NCI-H2029 (cell line): Measurements from ENCODE around the gene PIGR.
"Not testable (repeated sequence)": the region's sequence is repeated elsewhere in the genome, so short reads cannot be mapped to it uniquely, and the experiment has no call there.

Experiments used
- DNase-seq: peaks from one replicate; lab custom pipeline; 2025; lab: John Stamatoyannopoulos, UW

The PIGR gene

GRCh38 chr1:206933333-206933945 lies 12.8 kb downstream of the PIGR start:
- DNase-seq: peak; percentile 22

DNA sequence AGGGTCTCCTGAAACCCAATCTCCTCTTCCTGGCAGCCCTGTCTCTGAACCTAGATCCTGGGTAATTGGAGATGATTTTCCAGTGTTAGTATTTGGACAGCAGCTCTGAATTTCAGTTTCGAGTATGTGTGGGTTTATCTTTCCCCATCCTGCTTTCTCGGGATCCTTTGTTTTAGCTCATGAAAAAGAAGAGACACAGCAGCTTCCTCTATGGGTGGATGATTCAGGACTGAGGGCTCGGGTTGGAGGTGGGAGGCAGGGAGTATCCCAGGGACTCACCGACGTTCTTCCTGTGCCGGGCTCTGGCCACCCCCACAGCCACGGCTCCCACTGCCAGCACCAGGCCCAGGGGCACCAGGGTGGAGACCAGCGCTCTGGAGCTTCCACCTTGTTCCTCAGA lies 14.1 kb downstream of the PIGR start:
- DNase-seq: no peak

DNA sequence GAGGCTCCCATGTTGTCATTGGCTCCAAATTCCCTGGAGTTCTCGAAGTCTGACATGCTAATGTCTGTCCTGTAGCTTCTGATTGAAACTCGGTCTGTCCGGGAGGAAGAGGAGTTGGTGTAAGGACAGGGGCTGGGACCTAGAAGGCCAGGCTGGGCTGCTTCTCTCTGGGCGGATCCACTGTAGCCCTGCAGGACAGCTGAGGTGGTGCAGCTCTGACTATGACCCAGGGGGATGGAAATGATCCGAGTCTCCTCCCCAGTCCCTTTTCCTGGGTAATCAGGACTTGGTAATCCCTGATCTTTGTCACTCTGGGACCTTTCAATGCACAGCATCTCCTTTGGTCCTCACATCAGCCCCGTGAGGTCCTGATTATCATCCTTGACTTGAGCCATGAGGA lies 14.6 kb downstream of the PIGR start:
- no peak for DNase-seq

DNA sequence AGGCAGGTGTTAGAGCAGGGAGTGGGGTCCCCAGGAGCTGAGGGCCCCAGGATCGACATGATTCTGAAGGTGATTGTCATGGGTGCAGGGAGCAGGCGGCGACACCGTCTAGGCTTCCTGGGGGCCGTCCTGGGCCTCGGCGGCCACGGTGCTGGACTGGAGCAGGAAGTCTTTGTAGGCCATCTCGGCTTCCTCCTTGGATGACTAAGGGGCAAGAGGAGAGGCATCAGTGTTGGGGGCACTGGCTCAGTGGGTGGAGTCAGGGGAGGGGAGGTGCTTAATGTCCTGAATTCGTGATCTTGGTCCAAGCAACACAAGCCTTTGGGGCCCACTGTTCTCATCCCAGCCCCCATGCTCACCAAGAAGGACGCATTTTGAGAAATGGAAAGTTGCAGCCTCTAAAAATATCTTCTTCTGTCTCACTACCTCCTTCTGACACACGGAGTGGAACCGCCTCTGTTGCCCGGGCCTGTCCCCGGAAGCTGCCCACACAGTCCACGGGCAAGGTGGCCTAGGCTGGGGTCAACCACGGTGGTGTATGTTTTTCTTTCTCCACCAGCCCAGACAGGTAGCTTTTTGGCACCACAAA lies 16.0 kb downstream of the PIGR start:
- DNase-seq: no peak

- no peak for DNase-seq
These were observed 16.7 kb downstream of the PIGR start for GRCh38 chr1:206929524-206929923.

DNA sequence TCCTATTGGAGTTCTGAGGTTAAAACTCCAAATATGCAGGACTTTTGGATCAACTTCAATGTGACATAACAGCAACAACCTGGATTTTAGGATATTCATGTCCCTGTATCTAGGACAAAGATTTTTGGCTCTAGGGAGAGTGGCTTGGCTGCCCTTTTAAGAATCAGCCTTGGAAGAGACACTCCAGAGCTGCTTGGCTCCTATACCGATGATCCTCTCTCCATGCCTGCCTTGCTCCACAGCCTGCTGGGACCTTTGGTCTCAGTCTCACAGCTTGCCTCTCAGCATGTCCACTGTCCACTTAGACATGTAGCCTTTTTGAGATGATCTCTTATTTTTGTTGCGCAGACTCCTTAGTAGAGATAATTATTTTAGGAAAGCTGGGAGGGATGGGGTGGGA lies 20.0 kb downstream of the PIGR start:
- no peak for DNase-seq

- DNase-seq: no peak
These were observed 21.0 kb downstream of the PIGR start for GRCh38 chr1:206925106-206925736.

DNA sequence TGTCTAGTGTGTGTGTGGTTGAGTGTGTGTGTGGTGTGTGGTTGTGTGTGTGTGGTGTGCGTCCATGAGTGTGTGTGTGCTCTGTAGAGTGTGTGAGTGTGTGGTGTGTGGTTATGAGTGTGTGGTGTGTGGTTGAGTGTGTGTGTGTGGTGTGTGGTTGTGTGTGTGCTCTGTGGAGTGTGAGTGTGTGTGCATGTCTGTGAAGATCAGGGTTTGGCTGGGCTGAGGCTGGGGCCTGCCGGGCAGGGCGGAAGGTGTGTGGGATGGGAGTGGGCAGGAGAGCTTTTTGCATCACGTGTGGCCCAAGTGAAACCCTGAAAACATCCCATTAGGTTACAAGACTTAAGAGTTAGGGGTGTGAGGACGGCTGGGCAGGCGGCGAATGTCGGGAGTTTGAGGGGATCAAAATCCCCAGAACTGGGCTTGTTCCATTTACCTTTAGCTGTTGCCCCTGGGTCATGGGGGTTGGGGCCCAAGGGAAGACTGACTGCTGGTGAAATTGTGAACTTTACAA lies 21.6 kb downstream of the PIGR start:
- DNase-seq: no peak

DNA sequence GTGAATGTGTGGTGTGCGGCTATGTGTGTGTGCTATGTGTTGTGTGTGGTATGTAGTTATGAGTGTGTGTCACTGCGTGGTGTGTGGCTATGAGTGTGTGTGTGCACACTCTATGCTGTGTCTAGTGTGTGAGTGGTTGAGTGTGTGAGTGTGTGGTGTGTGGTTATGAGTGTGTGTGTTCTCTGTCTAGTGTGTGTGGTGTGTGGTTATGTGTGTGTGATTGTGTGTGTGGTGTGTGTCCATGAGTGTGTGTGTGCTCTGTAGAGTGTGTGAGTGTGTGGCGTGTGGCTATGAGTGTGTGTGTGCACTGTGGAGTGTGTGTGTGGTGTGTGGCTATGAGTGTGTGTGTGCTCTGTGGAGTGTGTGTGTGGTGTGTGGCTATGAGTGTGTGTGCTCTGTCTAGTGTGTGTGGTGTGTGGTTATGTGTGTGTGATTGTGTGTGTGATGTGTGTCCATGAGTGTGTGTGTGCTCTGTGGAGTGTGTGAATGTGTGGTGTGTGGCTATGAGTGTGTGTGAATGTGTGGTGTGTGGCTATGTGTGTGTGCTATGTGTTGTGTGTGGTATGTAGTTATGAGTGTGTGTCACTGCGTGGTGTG lies 22.2 kb downstream of the PIGR start:
- DNase-seq: not testable (repeated sequence)

DNA sequence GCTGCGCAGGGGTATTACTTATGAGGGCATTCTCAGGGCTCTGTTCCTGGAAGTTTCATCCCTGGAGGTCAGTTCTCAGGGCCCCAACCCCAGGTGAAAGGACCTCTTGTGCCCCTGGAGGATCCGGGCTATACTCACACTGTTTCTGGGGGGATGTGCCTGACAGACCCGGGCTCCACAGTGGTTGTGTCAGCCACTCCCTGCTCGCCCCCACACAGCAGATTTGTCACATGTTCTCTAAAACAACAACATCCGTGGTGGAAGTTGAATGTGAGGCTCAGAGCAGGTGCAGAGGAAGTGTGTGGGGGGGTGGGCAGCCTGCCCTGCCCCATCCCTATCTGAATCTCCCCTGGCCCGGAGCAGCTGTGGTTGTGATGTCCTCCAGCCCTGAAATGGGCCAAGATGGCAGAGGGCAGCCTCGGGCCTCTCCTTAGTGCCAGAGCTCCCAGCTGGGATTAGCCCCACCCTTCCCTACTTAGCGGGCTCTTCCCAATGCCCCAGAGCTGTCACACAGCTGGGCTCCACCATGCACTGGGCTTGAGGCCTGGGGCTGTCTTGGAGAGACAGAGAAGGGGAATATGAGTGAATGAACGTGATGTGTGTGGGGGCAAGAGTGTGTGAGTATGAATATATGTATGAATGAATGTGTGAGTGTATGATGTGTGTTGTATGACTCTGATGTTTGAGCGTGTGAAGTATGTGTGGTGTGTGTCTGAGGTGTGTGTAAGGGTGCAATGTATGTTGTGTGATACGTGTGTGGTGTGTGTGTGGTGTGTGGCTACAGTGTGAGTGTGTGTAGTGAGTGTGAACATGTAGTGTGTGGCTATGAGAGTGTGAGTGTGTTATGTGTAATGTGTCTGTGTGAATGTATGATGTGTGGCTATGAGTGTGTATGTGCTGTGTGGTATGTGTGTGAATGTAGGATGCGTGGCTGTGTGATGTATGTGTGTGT lies 23.0 kb downstream of the PIGR start:
- no peak for DNase-seq

DNA sequence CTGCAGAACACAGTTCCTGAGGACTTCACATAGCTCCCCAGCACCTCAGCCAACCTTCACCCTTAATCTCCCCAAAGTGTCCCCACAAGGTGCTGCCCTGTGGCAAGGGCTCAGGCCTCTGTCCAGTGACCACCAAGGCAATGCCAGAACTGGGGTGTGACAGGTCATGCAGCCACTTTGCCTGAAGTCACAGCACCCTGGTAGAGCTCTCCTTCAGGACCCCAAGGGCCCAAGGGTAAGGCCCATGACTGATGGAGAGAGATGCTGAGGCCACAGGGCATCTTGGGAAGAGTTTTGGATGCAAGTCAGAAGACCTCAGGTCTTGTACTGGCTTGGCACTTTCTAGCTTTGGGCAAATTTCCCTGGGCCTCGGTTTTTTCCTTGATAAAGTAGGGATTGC lies 23.7 kb downstream of the PIGR start:
- no peak for DNase-seq

- DNase-seq: peak; percentile 80
These were observed 24.4 kb downstream of the PIGR start, which contains the start of gene FCMR for GRCh38 chr1:206921772-206922265. TSS of gene FCMR (minus strand) at chr1:206921941. CDS start at chr1:206921854, 87 bp downstream.

- no peak for DNase-seq
These were observed 28.2 kb downstream of the PIGR start for GRCh38 chr1:206918076-206918475.

GRCh38 chr1:206916000-206916709 lies 30.1 kb downstream of the PIGR start:
- DNase-seq: no peak

GRCh38 chr1:206915030-206915735 lies 31.1 kb downstream of the PIGR start:
- no peak for DNase-seq

DNA sequence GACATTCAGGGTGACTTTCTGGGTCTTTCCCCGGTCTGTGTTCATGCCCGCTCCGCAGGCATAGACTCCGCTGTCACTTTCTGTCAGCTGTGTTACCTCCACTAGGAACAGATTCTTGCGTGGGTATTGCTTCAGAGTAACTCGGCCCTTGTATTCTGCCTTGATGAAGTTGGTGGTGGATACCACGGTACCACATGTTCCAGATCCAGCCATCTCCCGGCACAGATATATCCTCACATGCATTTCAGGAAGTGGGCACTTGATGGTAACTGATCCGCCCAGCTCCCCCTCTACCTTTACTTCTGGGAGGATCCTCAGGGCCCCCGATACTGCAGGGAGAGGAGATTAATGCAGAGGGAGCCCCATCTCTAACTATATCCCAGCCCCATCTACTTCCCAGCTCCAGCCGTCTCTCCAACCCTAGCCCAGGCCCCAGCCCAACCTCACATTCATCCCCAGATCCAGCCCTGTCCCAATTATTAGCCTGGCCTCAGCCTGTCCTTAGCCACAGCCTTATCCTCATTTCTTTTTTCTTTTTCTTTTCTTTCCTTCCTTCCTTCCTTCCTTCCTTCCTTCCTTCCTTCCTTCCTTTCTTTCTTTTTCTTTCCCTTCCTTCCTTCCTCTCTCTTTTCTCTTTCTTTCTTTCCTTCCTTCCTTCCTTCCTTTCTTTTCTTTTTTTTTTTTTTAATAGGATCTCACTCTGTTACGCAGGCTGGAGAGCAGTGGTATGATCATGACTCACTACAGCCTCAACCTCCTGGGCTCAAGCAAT lies 32.3 kb downstream of the PIGR start:
- no peak for DNase-seq

- peak; percentile 67 for DNase-seq
These were observed 33.7 kb downstream of the PIGR start for GRCh38 chr1:206912445-206913095.

DNA sequence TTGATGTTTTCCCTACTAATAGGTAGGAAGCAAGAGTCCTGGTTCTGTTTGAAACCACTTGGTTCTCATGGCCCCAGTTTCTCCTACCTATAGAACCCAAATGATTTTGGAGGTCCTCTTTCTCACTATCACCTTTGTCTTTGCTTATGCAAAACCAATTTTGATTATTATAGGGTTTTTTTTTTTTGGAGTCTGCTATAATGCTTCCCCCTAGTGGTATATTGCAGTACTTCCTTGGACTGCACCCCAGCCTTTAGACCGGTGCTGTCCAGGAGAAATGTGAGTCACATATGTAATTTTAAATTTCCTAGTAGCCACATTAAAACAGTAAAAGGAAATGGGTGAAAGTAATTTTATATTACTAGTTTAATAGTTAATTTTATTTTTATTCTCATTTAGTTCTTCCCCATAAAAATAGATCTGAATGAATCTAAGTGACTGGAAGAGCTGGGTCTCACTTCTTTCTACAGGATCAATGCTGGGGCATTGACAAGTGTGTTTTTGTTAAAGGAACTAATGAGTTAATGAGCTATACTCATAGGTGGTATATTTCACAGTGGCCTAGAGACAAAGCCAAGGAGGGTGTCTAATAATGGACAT lies 35.1 kb downstream of the PIGR start:
- peak; percentile 19 for DNase-seq
